AG09319 (cell line): ENCODE data around the gene ITGA11.
A peak's percentile ranks its signal among the peaks of the same experiment; 100 is the strongest.

Experiments used
- DNase-seq: peaks from one replicate; pipeline ENCODE4 v3.0.0-alpha.2; 2010; ENCODE audit warnings: low read depth; ENCODE audit errors: extremely low read depth
- TF ChIP-seq, protein P1 (sequence below): IDR thresholded peaks from 2 replicates; pipeline ENCODE4 v1.5.1; 2011; ENCODE audit warnings: low read depth, mild to moderate bottlenecking, inconsistent platforms, low read length, moderate library complexity

The ITGA11 gene

GRCh38 chr15:68374168-68374745, 57.7 kb downstream of the ITGA11 start:
- TF ChIP-seq, protein P1, sequence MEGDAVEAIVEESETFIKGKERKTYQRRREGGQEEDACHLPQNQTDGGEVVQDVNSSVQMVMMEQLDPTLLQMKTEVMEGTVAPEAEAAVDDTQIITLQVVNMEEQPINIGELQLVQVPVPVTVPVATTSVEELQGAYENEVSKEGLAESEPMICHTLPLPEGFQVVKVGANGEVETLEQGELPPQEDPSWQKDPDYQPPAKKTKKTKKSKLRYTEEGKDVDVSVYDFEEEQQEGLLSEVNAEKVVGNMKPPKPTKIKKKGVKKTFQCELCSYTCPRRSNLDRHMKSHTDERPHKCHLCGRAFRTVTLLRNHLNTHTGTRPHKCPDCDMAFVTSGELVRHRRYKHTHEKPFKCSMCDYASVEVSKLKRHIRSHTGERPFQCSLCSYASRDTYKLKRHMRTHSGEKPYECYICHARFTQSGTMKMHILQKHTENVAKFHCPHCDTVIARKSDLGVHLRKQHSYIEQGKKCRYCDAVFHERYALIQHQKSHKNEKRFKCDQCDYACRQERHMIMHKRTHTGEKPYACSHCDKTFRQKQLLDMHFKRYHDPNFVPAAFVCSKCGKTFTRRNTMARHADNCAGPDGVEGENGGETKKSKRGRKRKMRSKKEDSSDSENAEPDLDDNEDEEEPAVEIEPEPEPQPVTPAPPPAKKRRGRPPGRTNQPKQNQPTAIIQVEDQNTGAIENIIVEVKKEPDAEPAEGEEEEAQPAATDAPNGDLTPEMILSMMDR, result no peak
- no peak for DNase-seq

DNA sequence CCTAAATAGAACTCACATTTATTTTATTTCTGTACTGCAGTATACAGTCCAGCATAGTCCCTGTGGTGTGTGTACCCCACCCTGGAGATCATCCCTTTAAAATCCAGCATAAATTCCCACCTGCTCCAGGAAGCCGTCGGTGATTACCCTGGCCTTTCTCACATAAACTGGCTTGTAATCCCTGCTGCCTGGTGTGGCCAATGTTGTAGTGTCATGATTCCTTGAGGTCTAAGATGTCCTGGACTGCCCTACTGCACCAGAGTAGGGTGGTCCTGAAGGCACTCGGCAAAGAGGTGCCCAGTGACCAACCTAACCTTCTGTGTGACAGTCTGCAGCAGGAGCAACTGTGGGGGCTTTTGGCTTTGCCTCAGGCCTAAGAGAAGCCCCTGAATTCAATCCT, 58.9 kb downstream of the ITGA11 start:
- DNase-seq, result no peak
- TF ChIP-seq, protein P1, result no peak

GRCh38 chr15:68372291-68372811, 59.6 kb downstream of the ITGA11 start:
- TF ChIP-seq, protein P1, result peak; percentile 41
- DNase-seq, result no peak

DNA sequence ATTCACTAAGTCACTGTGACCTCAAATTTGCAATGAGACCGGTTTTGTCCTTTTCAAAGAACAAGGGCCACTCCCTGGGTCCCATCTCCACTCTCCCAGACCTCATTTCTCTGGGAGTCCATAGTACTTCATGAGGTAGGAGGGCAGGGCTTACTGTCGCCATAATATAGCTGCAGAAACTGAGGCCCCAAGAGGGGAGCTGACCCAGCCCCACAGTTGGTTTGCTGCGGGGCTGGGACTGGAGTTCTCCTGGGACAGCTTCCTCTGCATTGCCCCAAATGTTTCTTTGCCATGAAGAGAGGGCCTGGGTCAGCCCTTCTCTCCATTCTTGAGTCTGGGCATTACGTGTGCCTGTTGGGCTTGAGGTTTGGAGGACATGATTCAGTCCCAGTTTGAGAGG, 60.1 kb downstream of the ITGA11 start:
- TF ChIP-seq, protein P1, result no peak
- DNase-seq, result no peak

DNA sequence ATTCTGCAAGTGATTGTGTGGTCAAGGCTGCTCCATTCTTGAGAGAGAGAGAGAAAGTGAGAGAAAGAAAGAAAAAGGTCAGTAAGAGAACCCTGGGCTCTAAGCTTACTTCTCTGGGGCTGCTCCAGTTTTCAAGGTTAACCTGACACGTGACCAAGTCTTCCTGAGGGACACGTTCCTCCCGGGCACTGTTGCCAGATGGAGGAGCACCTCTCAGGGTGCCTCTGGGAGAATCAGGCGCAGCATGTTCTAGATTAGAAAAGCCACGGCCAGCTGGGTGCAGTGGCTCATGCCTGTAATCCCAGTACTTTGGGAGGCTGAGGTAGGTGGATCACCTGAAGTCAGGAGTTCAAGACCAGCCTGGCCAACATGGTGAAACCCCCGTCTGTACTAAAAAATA, 60.8 kb downstream of the ITGA11 start:
- TF ChIP-seq, protein P1, result no peak
- DNase-seq, result no peak

GRCh38 chr15:68370768-68371151, 61.2 kb downstream of the ITGA11 start:
- no peak for DNase-seq

More at GRCh38 chr15:68370768-68371151, 61.2 kb downstream of the ITGA11 start:
- TF ChIP-seq, protein P1, result no peak
